K562 (cell line): ENCODE measurements around the gene ZNF541. TPM values are rescaled to one million over a fixed set of nuclear protein-coding genes. Genes with fewer than 3 reads are reported as not detected.
A peak's percentile ranks its signal among the peaks of the same experiment; 100 is the strongest.

Source experiments
- ATAC-seq: fragments of 200-7000 bp; cut with Tn5 transposase; 3 replicates; pipeline ENCODE4 v1.9.1; 2020; ENCODE audit warnings: moderate library complexity
- BruUV-seq: library from RNA; stranded (reverse); fragments of 400-500 nt; replicated peaks from 2 replicates; lab custom pipeline; 2021; lab: Mats Ljungman, UMichigan
- CTCF ChIA-PET: fragments of 300-600 bp; formaldehyde crosslinking; extraction: SDS; loops from one replicate; lab custom pipeline; 2021; ENCODE audit warnings: low intra/inter-chr PET ratio; lab: Yijun Ruan, JAX
- POLR2A ChIA-PET: fragments of 300-600, 350-650 bp; sonication (Branson Sonifier 250); formaldehyde crosslinking; extraction: SDS; loops from one replicate; lab custom pipeline; 2021; ENCODE audit warnings: antibody characterized with exemption, inconsistent platforms; lab: Yijun Ruan, JAX
- DNase-seq, 4 experiments: peaks; one replicate each; pipeline versions ENCODE4 v3.0.0 to v3.0.0-alpha.2; 2011 to 2018; ENCODE audit warnings: low spot score in 3 of 4, mixed read lengths in 3 of 4; ENCODE audit errors: extremely low read depth in 1 of 4
- FAIRE-seq: peaks from 2 replicates; lab custom pipeline; 2011; peaks lifted over from hg19 to GRCh38; lab: Jason Lieb, UNC
- H2AFZ ChIP-seq: 2 replicates; pipeline ENCODE4 v1.6.0; 2011; ENCODE audit warnings: low read depth, low read length, control low read depth, inconsistent platforms
- H3K27ac ChIP-seq: fragments of 200-600 bp; 3 replicates; pipeline ENCODE4 v1.8.0; 2011; ENCODE audit warnings: low read depth, mild to moderate bottlenecking, control low read depth, inconsistent platforms, low read length, moderate library complexity, mixed read lengths; ENCODE audit errors: extremely low read depth
- H3K27me3 ChIP-seq, 2 experiments: fragments of 300-600 bp in 1 of 2; 2 replicates in 1 of 2; 3 replicates in 1 of 2; pipeline versions ENCODE4 v1.6.0 to v1.8.0; 2011; ENCODE audit warnings: inconsistent platforms in 2 of 2, low read length in 2 of 2, mild to moderate bottlenecking in 1 of 2, mixed read lengths in 1 of 2, moderate library complexity in 1 of 2; ENCODE audit not compliant: control insufficient read depth in 2 of 2, insufficient read depth in 2 of 2
- H3K36me3 ChIP-seq: fragments of 300-600 bp; 3 replicates; pipeline ENCODE4 v1.8.0; 2011; ENCODE audit warnings: mild to moderate bottlenecking, low read length, inconsistent platforms; ENCODE audit not compliant: control insufficient read depth, insufficient read depth
- H3K4me1 ChIP-seq, 2 experiments: fragments of 200-600 bp in 1 of 2; replicated peaks in 1 of 2; 2 replicates in 1 of 2; 3 replicates in 1 of 2; pipeline versions ENCODE4 v1.5.1 to v1.8.0; 2011; ENCODE audit warnings: inconsistent platforms in 2 of 2, low read length in 2 of 2, mild to moderate bottlenecking in 1 of 2, mixed read lengths in 1 of 2, moderate library complexity in 1 of 2; ENCODE audit not compliant: control insufficient read depth in 2 of 2, insufficient read depth in 2 of 2
- H3K4me2 ChIP-seq: 2 replicates; pipeline ENCODE4 v1.6.1; 2011; ENCODE audit warnings: low read length, control low read depth, inconsistent platforms, mixed read lengths; ENCODE audit not compliant: insufficient read depth
- H3K4me3 ChIP-seq: fragments of 200-600 bp; sonication (generic), shearing (Covaris generic); 2 replicates; pipeline ENCODE4 v1.5.1; 2016; ENCODE audit warnings: control low read depth, inconsistent platforms
- H3K79me2 ChIP-seq: fragments of 200-600 bp; 3 replicates; pipeline ENCODE4 v1.8.0; 2011; ENCODE audit warnings: low read length, inconsistent platforms; ENCODE audit not compliant: control insufficient read depth, insufficient read depth
- H3K9ac ChIP-seq, 2 experiments: 2 replicates each; pipeline versions ENCODE4 v1.6.0 to v1.6.1; 2011; ENCODE audit warnings: low read depth in 2 of 2, low read length in 2 of 2, control low read depth in 1 of 2, inconsistent platforms in 1 of 2, mild to moderate bottlenecking in 1 of 2, mixed read lengths in 1 of 2; ENCODE audit not compliant: insufficient read depth in 1 of 2
- H3K9me1 ChIP-seq: one replicate; pipeline ENCODE4 v1.6.0; 2011; ENCODE audit warnings: inconsistent platforms, mild to moderate bottlenecking, low read length, moderate library complexity; ENCODE audit not compliant: control insufficient read depth, insufficient read depth
- H3K9me3 ChIP-seq: replicated peaks from 2 replicates; pipeline ENCODE4 v1.5.1; 2011; ENCODE audit warnings: low read depth, low read length, inconsistent platforms; ENCODE audit not compliant: control insufficient read depth, insufficient read depth
- H4K20me1 ChIP-seq: replicated peaks from 2 replicates; pipeline ENCODE4 v1.6.1; 2011; ENCODE audit warnings: low read length, inconsistent platforms, mixed read lengths; ENCODE audit not compliant: control insufficient read depth, insufficient read depth
- KDM5B ChIP-seq: fragments of 200-600 bp; sonication (generic); IDR thresholded peaks from 2 replicates; pipeline ENCODE4 v1.6.1; 2012; ENCODE audit warnings: low read depth, mild to moderate bottlenecking, moderate library complexity, low read length, control low read depth, inconsistent platforms; ENCODE audit not compliant: insufficient replicate concordance
- MBD2 ChIP-seq: sonication (generic); IDR thresholded peaks from 2 replicates; pipeline ENCODE4 v1.6.1; 2016; ENCODE audit warnings: low read depth, borderline replicate concordance
- PML ChIP-seq: IDR thresholded peaks from 2 replicates; pipeline ENCODE4 v1.6.1; 2012; ENCODE audit warnings: low read length, inconsistent platforms
- POLR2A ChIP-seq: fragments of 450-650 bp; conservative IDR thresholded peaks from 2 replicates; pipeline ENCODE4 v1.6.1; 2016
- RFX1 ChIP-seq: fragments of 450-650 bp; IDR thresholded peaks from 2 replicates; pipeline ENCODE4 v1.6.1; 2016; ENCODE audit warnings: mild to moderate bottlenecking, moderate library complexity
- TAL1 ChIP-seq: fragments of 450-650 bp; IDR thresholded peaks from 2 replicates; pipeline ENCODE4 v1.6.1; 2016; ENCODE audit warnings: mild to moderate bottlenecking
- TBP ChIP-seq: optimal IDR thresholded peaks from 2 replicates; pipeline ENCODE3; 2011; ENCODE audit warnings: low read depth, low read length, improper control_type of control experiment
- ZNF644 ChIP-seq: fragments of 200-800 bp; sonication (Bioruptor generic); IDR thresholded peaks from 2 replicates; pipeline ENCODE4 v1.6.1; 2016; ENCODE audit warnings: low read depth, missing genetic modification characterization, missing compliant biosample characterization
- WGBS: fragments of 100-300 bp; shearing (Covaris generic); methylation state at CpG from one replicate; pipeline ENCODE4 v1.1.6; 2016; ENCODE audit warnings: low coverage, mixed read lengths; ENCODE audit not compliant: insufficient coverage; ENCODE audit errors: missing lambda C conversion rate; 5-methylcytosine and 5-hydroxymethylcytosine counted together
- in situ Hi-C: fragments of 300-500 bp; cut with MboI; formaldehyde crosslinking; loops from 4 replicates; pipeline ENCODE4 v1.15.0; 2018; ENCODE audit warnings: inconsistent platforms, mixed read lengths
- intact Hi-C: fragments of 100-400 bp; cut with micrococcal nuclease; formaldehyde crosslinking; loops from 2 replicates; pipeline ENCODE4 v1.14.2; 2022
- polyA plus RNA-seq, 8 experiments: library from polyadenylated mRNA; depleted of rRNA in 4 of 8; stranded (reverse) in 5 of 8; unstranded in 3 of 8; fragments of >200 nt; fragmentation: Nextera tagmentation in 2 of 8; fragmentation: Illumina TruSeq in 1 of 8; extraction: Ambion mirVana in 2 of 8; extraction: Trizol in 1 of 8; gene quantifications; 2 replicates each; pipeline versions ENCODE4 v1.2.1 to v1.2.3, GENCODE V29; 2011 to 2014; ENCODE audit warnings: inconsistent platforms in 1 of 8, missing spikeins in 1 of 8
- total RNA-seq, 7 experiments: library from RNA; depleted of rRNA in 6 of 7; stranded (reverse); fragments of >200 nt in 6 of 7; fragmentation: Illumina TruSeq in 2 of 7; extraction: Trizol in 2 of 7; gene quantifications; 2 replicates each; pipeline versions ENCODE4 v1.2.1 to v1.2.3, GENCODE V29; 2011 to 2021; ENCODE audit warnings: low replicate concordance in 1 of 7
- TF ChIP-seq, protein P1 (sequence below), 2 experiments: fragments of 450-650 bp in 1 of 2; sonication (generic) in 1 of 2; formaldehyde crosslinking in 1 of 2; IDR thresholded peaks in 1 of 2; conservative IDR thresholded peaks in 1 of 2; 2 replicates each; pipeline versions ENCODE4 v1.6.1 to v1.8.1; 2016 to 2023; ENCODE audit warnings: mild to moderate bottlenecking in 2 of 2, moderate library complexity in 2 of 2, inconsistent platforms in 1 of 2, missing genetic modification reagents in 1 of 2
- TF ChIP-seq, protein P2 (sequence below): sonication (generic); formaldehyde crosslinking; IDR thresholded peaks from 2 replicates; pipeline ENCODE4 v1.8.1; 2023; ENCODE audit warnings: missing genetic modification reagents, mild to moderate bottlenecking, borderline replicate concordance

The ZNF541 gene
- total and polyA plus RNA-seq, 9 of the 15 experiments (the other 6 are each of a cell fraction or from before 2014, with no cell fraction given): 0.04 to 0.11 (median 0.05) TPM; not detected in 1

DNA sequence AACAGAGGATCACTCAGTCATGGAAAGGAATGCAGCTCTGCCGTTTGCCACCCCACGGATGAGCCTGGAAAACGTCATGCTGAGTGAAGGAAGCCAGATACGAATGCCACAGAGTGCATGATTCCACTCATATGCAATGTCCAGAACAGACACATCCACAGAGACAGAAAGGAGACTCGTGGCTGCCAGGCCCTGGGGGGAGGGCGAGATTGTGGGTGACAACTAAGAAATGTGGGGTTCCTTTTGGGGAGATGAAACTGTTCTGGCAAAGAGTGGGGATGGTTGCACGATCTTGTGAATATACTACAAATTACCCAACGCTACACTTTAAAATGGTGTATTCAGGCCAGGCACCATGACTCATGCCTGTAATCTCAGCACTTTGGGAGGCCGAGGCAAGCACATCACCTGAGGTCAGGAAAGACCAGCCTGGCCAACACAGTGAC is 30.9 kb downstream of the ZNF541 start:
- H3K79me2 ChIP-seq: no peaks in the 10 kb centered on the region
- WGBS: 19% methylated on average over 9 of the region's 9 CpGs
- no peak overlapping the region for H2AFZ ChIP-seq
- no peak overlapping the region for H3K4me3 ChIP-seq
- H3K27ac ChIP-seq: no peak overlapping the region
- peaks cover 3 to 34% of the 10 kb centered on the region in 2 experiments; a peak in 4 of 5 replicates for H3K4me1 ChIP-seq
- intact Hi-C loops (no loop called here), in situ Hi-C loops (no loop called here)
- no TSS peak for BruUV-seq
- no peaks in the 10 kb centered on the region for H3K9me1 ChIP-seq
- no peak overlapping the region for H3K9ac ChIP-seq
- ATAC-seq: no peak
- no peak for DNase-seq
- no peaks in the 10 kb centered on the region for H3K9me3 ChIP-seq
- H3K27me3 ChIP-seq: peaks cover 14 to 22% of the 10 kb centered on the region in 2 experiments
- H4K20me1 ChIP-seq: no peaks in the 10 kb centered on the region
- ChIA-PET CTCF (no interaction called here), POLR2A (no interaction called here)
- no peaks in the 10 kb centered on the region for H3K36me3 ChIP-seq
- TF ChIP-seq TAL1 (no peak), MBD2 (no peak)
- TF ChIP-seq, protein P1, sequence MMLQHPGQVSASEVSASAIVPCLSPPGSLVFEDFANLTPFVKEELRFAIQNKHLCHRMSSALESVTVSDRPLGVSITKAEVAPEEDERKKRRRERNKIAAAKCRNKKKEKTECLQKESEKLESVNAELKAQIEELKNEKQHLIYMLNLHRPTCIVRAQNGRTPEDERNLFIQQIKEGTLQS (IDR thresholded peaks at IDR 0.05): 0 out of 2 replicates have a peak, but pooled peaks have one; percentile 49
- TF ChIP-seq, protein P1 (CRISPR knock-in tag; conservative IDR thresholded peaks at IDR 0.05): no peak
- H3K4me2 ChIP-seq: no peak overlapping the region
- no peak for FAIRE-seq

DNA sequence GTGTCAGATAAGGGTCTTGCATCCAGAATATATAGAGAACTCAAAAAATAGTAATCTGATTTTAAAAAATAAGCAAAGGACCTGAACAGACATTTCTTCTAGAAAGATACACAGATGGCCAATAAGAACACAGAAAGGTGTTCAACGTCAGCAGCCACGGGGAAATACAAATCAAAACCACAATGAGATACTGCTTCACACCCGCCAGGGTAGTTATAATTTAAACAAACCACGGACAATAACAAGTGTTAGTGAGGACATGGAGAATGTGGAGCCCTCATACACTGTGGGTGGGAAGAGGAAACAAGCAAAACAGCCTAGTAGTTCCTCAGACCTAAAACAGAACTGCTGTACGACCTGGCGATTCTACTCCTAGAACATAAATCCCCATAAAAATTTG is 31.4 kb downstream of the ZNF541 start:
- WGBS: 21% methylated on average over 6 of the region's 6 CpGs
- H3K4me1 ChIP-seq: peaks cover 3 to 34% of the 10 kb centered on the region in 2 experiments; a peak in 4 of 5 replicates
- no peak overlapping the region for H2AFZ ChIP-seq
- no peaks in the 10 kb centered on the region for H4K20me1 ChIP-seq
- BruUV-seq: TSS peak; percentile 93
- no peak for ATAC-seq
- H3K9me3 ChIP-seq: no peaks in the 10 kb centered on the region
- H3K9ac ChIP-seq: no peak overlapping the region
- H3K27ac ChIP-seq: no peak overlapping the region
- no peak overlapping the region for H3K4me3 ChIP-seq
- H3K4me2 ChIP-seq: no peak overlapping the region
- H3K27me3 ChIP-seq: peaks cover 14 to 22% of the 10 kb centered on the region in 2 experiments
- H3K9me1 ChIP-seq: no peaks in the 10 kb centered on the region
- ChIA-PET POLR2A (no interaction called here), CTCF (no interaction called here)
- no peak for DNase-seq
- no peaks in the 10 kb centered on the region for H3K79me2 ChIP-seq
- intact Hi-C loops: no loop called here
- peak; percentile 54 for FAIRE-seq
- no peaks in the 10 kb centered on the region for H3K36me3 ChIP-seq
- in situ Hi-C loops: no loop called here
- TF ChIP-seq ZNF644: no peak
- TF ChIP-seq TBP: peak; percentile 42
- TF ChIP-seq PML: peak; percentile 52; the same call in 1 of the 2 replicates
- TF ChIP-seq POLR2A: 0 out of 2 replicates have a peak, but pooled peaks have one; percentile 15
- no peak for TF ChIP-seq KDM5B
- no peak for TF ChIP-seq RFX1
- TF ChIP-seq, protein P2, sequence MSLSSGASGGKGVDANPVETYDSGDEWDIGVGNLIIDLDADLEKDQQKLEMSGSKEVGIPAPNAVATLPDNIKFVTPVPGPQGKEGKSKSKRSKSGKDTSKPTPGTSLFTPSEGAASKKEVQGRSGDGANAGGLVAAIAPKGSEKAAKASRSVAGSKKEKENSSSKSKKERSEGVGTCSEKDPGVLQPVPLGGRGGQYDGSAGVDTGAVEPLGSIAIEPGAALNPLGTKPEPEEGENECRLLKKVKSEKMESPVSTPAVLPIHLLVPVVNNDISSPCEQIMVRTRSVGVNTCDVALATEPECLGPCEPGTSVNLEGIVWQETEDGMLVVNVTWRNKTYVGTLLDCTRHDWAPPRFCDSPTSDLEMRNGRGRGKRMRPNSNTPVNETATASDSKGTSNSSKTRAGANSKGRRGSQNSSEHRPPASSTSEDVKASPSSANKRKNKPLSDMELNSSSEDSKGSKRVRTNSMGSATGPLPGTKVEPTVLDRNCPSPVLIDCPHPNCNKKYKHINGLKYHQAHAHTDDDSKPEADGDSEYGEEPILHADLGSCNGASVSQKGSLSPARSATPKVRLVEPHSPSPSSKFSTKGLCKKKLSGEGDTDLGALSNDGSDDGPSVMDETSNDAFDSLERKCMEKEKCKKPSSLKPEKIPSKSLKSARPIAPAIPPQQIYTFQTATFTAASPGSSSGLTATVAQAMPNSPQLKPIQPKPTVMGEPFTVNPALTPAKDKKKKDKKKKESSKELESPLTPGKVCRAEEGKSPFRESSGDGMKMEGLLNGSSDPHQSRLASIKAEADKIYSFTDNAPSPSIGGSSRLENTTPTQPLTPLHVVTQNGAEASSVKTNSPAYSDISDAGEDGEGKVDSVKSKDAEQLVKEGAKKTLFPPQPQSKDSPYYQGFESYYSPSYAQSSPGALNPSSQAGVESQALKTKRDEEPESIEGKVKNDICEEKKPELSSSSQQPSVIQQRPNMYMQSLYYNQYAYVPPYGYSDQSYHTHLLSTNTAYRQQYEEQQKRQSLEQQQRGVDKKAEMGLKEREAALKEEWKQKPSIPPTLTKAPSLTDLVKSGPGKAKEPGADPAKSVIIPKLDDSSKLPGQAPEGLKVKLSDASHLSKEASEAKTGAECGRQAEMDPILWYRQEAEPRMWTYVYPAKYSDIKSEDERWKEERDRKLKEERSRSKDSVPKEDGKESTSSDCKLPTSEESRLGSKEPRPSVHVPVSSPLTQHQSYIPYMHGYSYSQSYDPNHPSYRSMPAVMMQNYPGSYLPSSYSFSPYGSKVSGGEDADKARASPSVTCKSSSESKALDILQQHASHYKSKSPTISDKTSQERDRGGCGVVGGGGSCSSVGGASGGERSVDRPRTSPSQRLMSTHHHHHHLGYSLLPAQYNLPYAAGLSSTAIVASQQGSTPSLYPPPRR (CRISPR knock-in tag): no peak
